ENCODE results near the gene DENND11.

DNA sequence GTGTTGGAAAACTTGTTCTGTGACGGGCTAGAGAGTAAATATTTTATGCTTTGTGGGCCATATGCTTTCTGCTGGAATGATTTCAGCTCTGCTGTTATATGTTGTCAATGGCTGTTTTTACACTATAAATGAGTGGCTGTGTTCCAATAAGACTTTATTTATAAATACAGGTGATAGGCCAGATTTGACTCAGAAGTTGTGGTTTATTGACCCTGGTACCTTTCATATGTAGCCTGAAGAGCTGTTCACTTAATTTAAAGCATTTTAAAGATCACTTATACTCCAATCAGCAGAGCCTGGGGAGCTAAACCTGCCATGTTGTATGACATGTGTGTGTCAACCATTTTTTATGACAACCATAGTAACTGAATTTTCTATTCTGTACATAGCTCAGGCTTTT, 27.1 kb upstream of the DENND11 start:
- TF ChIP-seq CTCF (IDR thresholded peaks at IDR 0.05) (no peak), EZH2phosphoT487 (IDR thresholded peaks at IDR 0.05; ENCODE audit: borderline replicate concordance, low read depth) (no peak), POLR2AphosphoS5 (IDR thresholded peaks at IDR 0.05; ENCODE audit: low read depth, low read length) (no peak), CHD2 (IDR thresholded peaks at IDR 0.05; ENCODE audit: low read length, partially characterized antibody) (no peak), RFX5 (IDR thresholded peaks at IDR 0.05; ENCODE audit: low read length) (no peak), USF2 (IDR thresholded peaks at IDR 0.05; ENCODE audit: borderline replicate concordance, low read depth, low read length) (no peak), TAF1 (IDR thresholded peaks at IDR 0.05; ENCODE audit: borderline replicate concordance, low read depth, low read length) (no peak)
- TF ChIP-seq, protein P1, sequence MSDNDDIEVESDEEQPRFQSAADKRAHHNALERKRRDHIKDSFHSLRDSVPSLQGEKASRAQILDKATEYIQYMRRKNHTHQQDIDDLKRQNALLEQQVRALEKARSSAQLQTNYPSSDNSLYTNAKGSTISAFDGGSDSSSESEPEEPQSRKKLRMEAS (IDR thresholded peaks at IDR 0.05; ENCODE audit: low read depth), result no peak

Measured in SK-N-SH (cell line).